ENCODE results near the gene RTKN2.

The RTKN2 gene

GRCh38 chr10:62180677-62181076, 88.0 kb downstream of the RTKN2 start:
- H3K27me3 ChIP-seq (replicated peaks): no peaks in the 10 kb centered on the region
- no peak overlapping the region for H3K4me3 ChIP-seq (ENCODE audit: low read depth, low read length)
- H3K36me3 ChIP-seq (replicated peaks): no peaks in the 10 kb centered on the region
- no peak overlapping the region for H3K27ac ChIP-seq
- DNase-seq: no peak
- TF ChIP-seq CTCF (IDR thresholded peaks at IDR 0.05; ENCODE audit: low read depth, low read length, missing control alignments): no peak
- in situ Hi-C loops (cut with HindIII; ENCODE audit: low pct_ligation_motif_present, low sequenced_read_pairs): no loop called here

GRCh38 chr10:62178568-62178967, 90.1 kb downstream of the RTKN2 start:
- in situ Hi-C loops (cut with HindIII; ENCODE audit: low pct_ligation_motif_present, low sequenced_read_pairs): no loop called here
- Histone ChIP-seq H3K27me3 (replicated peaks) (no peaks in the 10 kb centered on the region), H3K27ac (no peak overlapping the region), H3K4me3 (ENCODE audit: low read depth, low read length) (no peak overlapping the region), H3K36me3 (replicated peaks) (no peaks in the 10 kb centered on the region)
- no peak for TF ChIP-seq CTCF (IDR thresholded peaks at IDR 0.05; ENCODE audit: low read depth, low read length, missing control alignments)
- peak; percentile 45 for DNase-seq

GRCh38 chr10:62177111-62177510, 91.5 kb downstream of the RTKN2 start:
- in situ Hi-C loops (cut with HindIII; ENCODE audit: low pct_ligation_motif_present, low sequenced_read_pairs): no loop called here
- Histone ChIP-seq H3K27me3 (replicated peaks) (no peaks in the 10 kb centered on the region), H3K36me3 (replicated peaks) (no peaks in the 10 kb centered on the region), H3K4me3 (ENCODE audit: low read depth, low read length) (no peak overlapping the region), H3K27ac (no peak overlapping the region)
- TF ChIP-seq CTCF (IDR thresholded peaks at IDR 0.05; ENCODE audit: low read depth, low read length, missing control alignments): no peak
- DNase-seq: peak; percentile 14

GRCh38 chr10:62175251-62175650, 93.4 kb downstream of the RTKN2 start:
- TF ChIP-seq CTCF (IDR thresholded peaks at IDR 0.05; ENCODE audit: low read depth, low read length, missing control alignments): no peak
- no peak overlapping the region for H3K4me3 ChIP-seq (ENCODE audit: low read depth, low read length)
- in situ Hi-C loops (cut with HindIII; ENCODE audit: low pct_ligation_motif_present, low sequenced_read_pairs): no loop called here
- H3K36me3 ChIP-seq (replicated peaks): no peaks in the 10 kb centered on the region
- DNase-seq: no peak
- no peaks in the 10 kb centered on the region for H3K27me3 ChIP-seq (replicated peaks)
- H3K27ac ChIP-seq: no peak overlapping the region

- in situ Hi-C loops (cut with HindIII; ENCODE audit: low pct_ligation_motif_present, low sequenced_read_pairs): no loop called here
- H3K27me3 ChIP-seq (replicated peaks): no peaks in the 10 kb centered on the region
- no peaks in the 10 kb centered on the region for H3K36me3 ChIP-seq (replicated peaks)
- H3K27ac ChIP-seq: no peak overlapping the region
- no peak for TF ChIP-seq CTCF (IDR thresholded peaks at IDR 0.05; ENCODE audit: low read depth, low read length, missing control alignments)
- no peak for DNase-seq
- no peak overlapping the region for H3K4me3 ChIP-seq (ENCODE audit: low read depth, low read length)
Observed at GRCh38 chr10:62172465-62172864, 96.2 kb downstream of the RTKN2 start.

- no peak for TF ChIP-seq CTCF (IDR thresholded peaks at IDR 0.05; ENCODE audit: low read depth, low read length, missing control alignments)
- Histone ChIP-seq H3K27me3 (replicated peaks) (no peaks in the 10 kb centered on the region), H3K27ac (no peak overlapping the region), H3K36me3 (replicated peaks) (no peaks in the 10 kb centered on the region), H3K4me3 (ENCODE audit: low read depth, low read length) (no peak overlapping the region)
- in situ Hi-C loops (cut with HindIII; ENCODE audit: low pct_ligation_motif_present, low sequenced_read_pairs): no loop called here
- DNase-seq: no peak
Observed at GRCh38 chr10:62171791-62172190, 96.9 kb downstream of the RTKN2 start.

All from brain microvascular endothelial cell (primary cell).